Measurements from ENCODE around the gene LRP1B.

- TF ChIP-seq, protein P1, sequence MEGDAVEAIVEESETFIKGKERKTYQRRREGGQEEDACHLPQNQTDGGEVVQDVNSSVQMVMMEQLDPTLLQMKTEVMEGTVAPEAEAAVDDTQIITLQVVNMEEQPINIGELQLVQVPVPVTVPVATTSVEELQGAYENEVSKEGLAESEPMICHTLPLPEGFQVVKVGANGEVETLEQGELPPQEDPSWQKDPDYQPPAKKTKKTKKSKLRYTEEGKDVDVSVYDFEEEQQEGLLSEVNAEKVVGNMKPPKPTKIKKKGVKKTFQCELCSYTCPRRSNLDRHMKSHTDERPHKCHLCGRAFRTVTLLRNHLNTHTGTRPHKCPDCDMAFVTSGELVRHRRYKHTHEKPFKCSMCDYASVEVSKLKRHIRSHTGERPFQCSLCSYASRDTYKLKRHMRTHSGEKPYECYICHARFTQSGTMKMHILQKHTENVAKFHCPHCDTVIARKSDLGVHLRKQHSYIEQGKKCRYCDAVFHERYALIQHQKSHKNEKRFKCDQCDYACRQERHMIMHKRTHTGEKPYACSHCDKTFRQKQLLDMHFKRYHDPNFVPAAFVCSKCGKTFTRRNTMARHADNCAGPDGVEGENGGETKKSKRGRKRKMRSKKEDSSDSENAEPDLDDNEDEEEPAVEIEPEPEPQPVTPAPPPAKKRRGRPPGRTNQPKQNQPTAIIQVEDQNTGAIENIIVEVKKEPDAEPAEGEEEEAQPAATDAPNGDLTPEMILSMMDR (IDR thresholded peaks at IDR 0.05), result no peak
- TF ChIP-seq POLR2AphosphoS5 (IDR thresholded peaks at IDR 0.05), result no peak
- TF ChIP-seq POLR2A (IDR thresholded peaks at IDR 0.05), result no peak
Observed at GRCh38 chr2:142124706-142125105, 6.1 kb downstream of the LRP1B start.

Data from breast epithelium (tissue), 3 donors.